ENCODE results near the gene TMEM179.

TMEM179 gene

DNA sequence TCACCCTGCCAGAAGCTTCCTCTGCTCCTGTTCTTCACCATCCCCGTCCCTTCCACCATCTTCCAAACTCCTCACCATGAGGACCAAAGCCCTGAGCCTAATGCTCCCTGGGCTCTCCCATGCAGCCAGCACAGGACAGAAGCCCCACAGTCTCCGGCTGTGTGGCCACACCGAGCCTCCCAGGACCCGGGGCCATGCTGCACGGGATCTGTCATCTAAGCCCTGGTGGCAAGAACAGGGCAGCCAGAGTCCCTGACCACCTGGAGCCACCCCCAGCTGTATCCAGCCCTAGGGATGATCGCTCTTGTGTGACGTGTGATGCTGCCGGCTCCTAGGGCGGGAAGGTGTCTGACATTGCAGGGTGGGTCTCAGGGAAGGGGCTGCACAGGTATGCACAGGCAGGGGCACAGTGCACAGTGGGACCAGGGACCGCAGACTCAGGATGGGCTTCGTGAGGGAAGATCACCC is 8.1 kb downstream of the TMEM179 start:
- no peak for DNase-seq (ENCODE audit: extremely low read depth, low read depth)
- H3K4me3 ChIP-seq (replicated peaks; ENCODE audit: low read depth, low read length), result no peak overlapping the region
- TF ChIP-seq, protein P1, sequence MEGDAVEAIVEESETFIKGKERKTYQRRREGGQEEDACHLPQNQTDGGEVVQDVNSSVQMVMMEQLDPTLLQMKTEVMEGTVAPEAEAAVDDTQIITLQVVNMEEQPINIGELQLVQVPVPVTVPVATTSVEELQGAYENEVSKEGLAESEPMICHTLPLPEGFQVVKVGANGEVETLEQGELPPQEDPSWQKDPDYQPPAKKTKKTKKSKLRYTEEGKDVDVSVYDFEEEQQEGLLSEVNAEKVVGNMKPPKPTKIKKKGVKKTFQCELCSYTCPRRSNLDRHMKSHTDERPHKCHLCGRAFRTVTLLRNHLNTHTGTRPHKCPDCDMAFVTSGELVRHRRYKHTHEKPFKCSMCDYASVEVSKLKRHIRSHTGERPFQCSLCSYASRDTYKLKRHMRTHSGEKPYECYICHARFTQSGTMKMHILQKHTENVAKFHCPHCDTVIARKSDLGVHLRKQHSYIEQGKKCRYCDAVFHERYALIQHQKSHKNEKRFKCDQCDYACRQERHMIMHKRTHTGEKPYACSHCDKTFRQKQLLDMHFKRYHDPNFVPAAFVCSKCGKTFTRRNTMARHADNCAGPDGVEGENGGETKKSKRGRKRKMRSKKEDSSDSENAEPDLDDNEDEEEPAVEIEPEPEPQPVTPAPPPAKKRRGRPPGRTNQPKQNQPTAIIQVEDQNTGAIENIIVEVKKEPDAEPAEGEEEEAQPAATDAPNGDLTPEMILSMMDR (IDR thresholded peaks at IDR 0.05; ENCODE audit: low read depth, low read length, missing control alignments), result no peak

DNA sequence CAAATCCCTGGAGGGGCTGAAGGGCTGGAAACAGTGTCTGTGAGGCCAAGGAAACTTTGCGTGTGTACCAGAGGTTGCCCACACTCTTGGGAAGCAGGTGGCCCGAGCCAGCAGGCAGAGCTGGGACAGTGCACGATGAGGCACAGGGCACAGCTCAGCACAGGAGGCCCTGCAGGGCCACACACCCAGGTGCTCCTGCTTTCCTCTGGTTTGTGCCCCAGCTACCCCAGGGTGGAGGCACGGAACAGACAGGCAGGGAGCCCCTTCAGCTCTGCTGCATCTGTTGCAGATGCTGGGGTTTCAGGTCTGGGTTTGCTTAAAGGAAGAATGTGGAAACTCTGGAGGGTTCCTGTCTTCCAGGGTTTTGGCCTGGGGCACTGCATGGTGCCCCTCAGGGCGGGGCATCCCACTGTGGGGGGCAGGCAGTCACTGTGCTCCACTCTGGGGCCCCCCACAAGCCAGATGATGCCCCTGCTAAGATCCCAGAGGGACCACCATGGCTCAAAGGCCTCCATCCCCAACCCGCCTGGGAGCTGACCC is 8.6 kb downstream of the TMEM179 start:
- TF ChIP-seq, protein P1 (IDR thresholded peaks at IDR 0.05; ENCODE audit: low read depth, low read length, missing control alignments), result no peak
- DNase-seq (ENCODE audit: extremely low read depth, low read depth), result no peak
- H3K4me3 ChIP-seq (replicated peaks; ENCODE audit: low read depth, low read length), result no peak overlapping the region

- DNase-seq (ENCODE audit: extremely low read depth, low read depth), result no peak
- TF ChIP-seq, protein P1 (IDR thresholded peaks at IDR 0.05; ENCODE audit: low read depth, low read length, missing control alignments), result no peak
- H3K4me3 ChIP-seq (replicated peaks; ENCODE audit: low read depth, low read length), result no peak overlapping the region
These were observed 9.4 kb downstream of the TMEM179 start for GRCh38 chr14:104595116-104595675.

- DNase-seq (ENCODE audit: extremely low read depth, low read depth), result no peak
- TF ChIP-seq, protein P1 (IDR thresholded peaks at IDR 0.05; ENCODE audit: low read depth, low read length, missing control alignments), result no peak
- no peak overlapping the region for H3K4me3 ChIP-seq (replicated peaks; ENCODE audit: low read depth, low read length)
These were observed 10.1 kb downstream of the TMEM179 start for GRCh38 chr14:104594310-104595046.

DNA sequence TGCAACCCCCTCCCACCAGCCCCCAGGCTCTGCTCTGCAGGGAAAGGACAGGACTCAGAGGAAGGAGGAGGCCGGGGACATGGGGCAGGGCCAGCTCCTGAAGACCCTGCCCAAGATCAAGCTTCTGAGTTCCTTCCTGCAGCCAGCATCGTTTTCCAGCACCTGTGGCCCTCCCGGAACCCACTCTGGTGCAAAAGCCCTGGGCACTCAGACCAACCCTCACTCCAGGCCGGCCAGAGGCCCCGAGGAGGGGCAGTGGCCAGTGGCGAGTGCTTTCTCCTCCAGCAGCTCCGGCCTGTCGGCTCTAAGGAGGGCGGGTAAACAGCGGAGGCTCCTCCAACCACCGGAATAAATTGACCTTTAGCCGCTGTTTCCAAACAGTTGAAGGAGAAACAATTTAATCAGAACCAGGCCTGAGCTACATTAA is 10.8 kb downstream of the TMEM179 start:
- no peak overlapping the region for H3K4me3 ChIP-seq (replicated peaks; ENCODE audit: low read depth, low read length)
- TF ChIP-seq, protein P1 (IDR thresholded peaks at IDR 0.05; ENCODE audit: low read depth, low read length, missing control alignments), result no peak

DNA sequence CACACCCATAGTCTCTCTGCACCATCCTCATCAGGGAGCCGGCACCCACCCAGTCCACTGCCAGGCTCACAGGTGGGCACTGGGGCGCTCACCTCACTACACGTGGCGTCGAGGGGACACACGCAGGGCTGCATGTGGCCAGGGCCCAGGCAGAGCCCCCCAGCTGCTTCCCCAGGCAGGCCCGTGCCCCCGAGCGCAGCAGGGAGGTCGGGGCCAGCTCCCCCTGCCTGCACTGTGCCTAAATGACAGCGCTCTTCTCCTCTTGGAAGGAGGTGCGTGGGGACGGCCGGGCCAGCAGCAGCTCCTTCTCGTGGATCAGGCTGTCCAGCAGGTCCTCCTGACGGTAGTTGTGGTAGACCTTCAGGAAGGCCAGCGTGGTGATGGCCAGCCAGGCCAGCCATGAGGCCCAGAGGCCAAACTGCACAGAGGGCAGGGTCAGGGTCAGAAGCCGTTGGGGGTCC is 11.3 kb downstream of the TMEM179 start:
- no peak for DNase-seq (ENCODE audit: extremely low read depth, low read depth)
- H3K4me3 ChIP-seq (replicated peaks; ENCODE audit: low read depth, low read length), result no peak overlapping the region
- TF ChIP-seq, protein P1 (IDR thresholded peaks at IDR 0.05; ENCODE audit: low read depth, low read length, missing control alignments), result no peak

More for the DNA sequence above, 10.8 kb downstream of the TMEM179 start:
- DNase-seq (ENCODE audit: extremely low read depth, low read depth), result no peak
